IMR-90 (cell line): Measurements from ENCODE around the gene MARCHF2. TPM values are rescaled to one million over a fixed set of nuclear protein-coding genes. Genes with fewer than 3 reads are reported as not detected.
"Not testable (repeated sequence)": the region's sequence is repeated elsewhere in the genome, so short reads cannot be mapped to it uniquely, and the experiment has no call there.

Experiments used
- ATAC-seq: fragments of 200-7000 bp; cut with Tn5 transposase; 2 replicates; pipeline ENCODE4 v1.9.1; 2020; ENCODE audit warnings: low read depth, mild to moderate bottlenecking, moderate library complexity
- BruUV-seq: library from RNA; stranded (reverse); fragments of 400-500 nt; replicated peaks from 2 replicates; lab custom pipeline; 2021; lab: Mats Ljungman, UMichigan
- CTCF ChIA-PET: fragments of 300-600 bp; formaldehyde crosslinking; extraction: SDS; loops from one replicate; lab custom pipeline; 2021; ENCODE audit warnings: antibody characterized with exemption; lab: Yijun Ruan, JAX
- POLR2A ChIA-PET: fragments of 300-600 bp; sonication (Branson Sonifier 250); formaldehyde crosslinking; loops from one replicate; lab custom pipeline; 2022; ENCODE audit warnings: antibody characterized with exemption; ENCODE audit not compliant: unreplicated experiment; lab: Charles Lee
- DNase-seq: peaks from one replicate; pipeline ENCODE4 v3.0.0; 2013
- H2AFZ ChIP-seq: replicated peaks from 2 replicates; pipeline ENCODE3; 2013; ENCODE audit warnings: low read length, mild to moderate bottlenecking; ENCODE audit not compliant: poor library complexity
- H2AK5ac ChIP-seq: 2 replicates; pipeline ENCODE4 v1.6.1; 2013; ENCODE audit warnings: low read depth, low read length, inconsistent platforms
- H2AK9ac ChIP-seq: replicated peaks from 2 replicates; pipeline ENCODE3; 2013; ENCODE audit warnings: mild to moderate bottlenecking, low read depth, low read length, moderate library complexity; ENCODE audit not compliant: poor library complexity
- H2BK120ac ChIP-seq: 2 replicates; pipeline ENCODE4 v1.6.1; 2013; ENCODE audit warnings: low read depth, low read length, inconsistent platforms
- H2BK15ac ChIP-seq: 3 replicates; pipeline ENCODE4 v1.6.1; 2013; ENCODE audit warnings: low read depth, low read length, inconsistent platforms
- H2BK20ac ChIP-seq: 2 replicates; pipeline ENCODE4 v1.6.1; 2013; ENCODE audit warnings: low read depth, mild to moderate bottlenecking, inconsistent platforms, low read length, moderate library complexity
- H2BK5ac ChIP-seq: 2 replicates; pipeline ENCODE4 v1.6.1; 2013; ENCODE audit warnings: mild to moderate bottlenecking, low read depth, low read length, inconsistent platforms; ENCODE audit not compliant: poor library complexity, severe bottlenecking
- H3K14ac ChIP-seq: replicated peaks from 2 replicates; pipeline ENCODE4 v1.6.1; 2013; ENCODE audit warnings: low read depth, low read length, inconsistent platforms
- H3K18ac ChIP-seq: 2 replicates; pipeline ENCODE4 v1.6.1; 2013; ENCODE audit warnings: low read depth, low read length, control low read depth
- H3K23ac ChIP-seq: 2 replicates; pipeline ENCODE4 v1.6.1; 2013; ENCODE audit warnings: low read depth, low read length, inconsistent platforms
- H3K27ac ChIP-seq: 2 replicates; pipeline ENCODE4 v1.5.1; 2013; ENCODE audit warnings: mild to moderate bottlenecking, control low read depth, low read length; ENCODE audit not compliant: insufficient read depth
- H3K27me3 ChIP-seq: 2 replicates; pipeline ENCODE4 v1.6.1; 2013; ENCODE audit warnings: low read length; ENCODE audit not compliant: control insufficient read depth, insufficient read depth
- H3K36me3 ChIP-seq: 2 replicates; pipeline ENCODE4 v1.6.1; 2013; ENCODE audit warnings: low read length, mixed read lengths; ENCODE audit not compliant: control insufficient read depth, insufficient read depth
- H3K4ac ChIP-seq: 2 replicates; pipeline ENCODE4 v1.6.1; 2013; ENCODE audit warnings: low read depth, low read length, inconsistent platforms
- H3K4me1 ChIP-seq: 2 replicates; pipeline ENCODE4 v1.6.1; 2013; ENCODE audit warnings: low read length, mixed read lengths; ENCODE audit not compliant: control insufficient read depth, insufficient read depth
- H3K4me2 ChIP-seq: 2 replicates; pipeline ENCODE4 v1.6.1; 2013; ENCODE audit warnings: low read depth, mild to moderate bottlenecking, control low read depth, low read length, moderate library complexity
- H3K4me3 ChIP-seq: 2 replicates; pipeline ENCODE4 v1.5.1; 2013; ENCODE audit warnings: low read depth, mild to moderate bottlenecking, control low read depth, low read length, moderate library complexity; ENCODE audit not compliant: insufficient read depth
- H3K56ac ChIP-seq: 2 replicates; pipeline ENCODE4 v1.6.1; 2013; ENCODE audit warnings: low read length, inconsistent platforms; ENCODE audit not compliant: insufficient read depth; ENCODE audit errors: extremely low read depth
- H3K79me1 ChIP-seq, 2 experiments: 2 replicates each; pipeline ENCODE4 v1.6.1; 2013; ENCODE audit warnings: low read length in 2 of 2, inconsistent platforms in 1 of 2, low read depth in 1 of 2
- H3K9ac ChIP-seq: 2 replicates; pipeline ENCODE4 v1.6.1; 2013; ENCODE audit warnings: low read depth, low read length, control low read depth
- H3K9me1 ChIP-seq: 2 replicates; pipeline ENCODE4 v1.6.1; 2013; ENCODE audit warnings: low read length, inconsistent platforms; ENCODE audit not compliant: insufficient read depth
- H3K9me3 ChIP-seq: 2 replicates; pipeline ENCODE4 v1.6.1; 2013; ENCODE audit warnings: low read length; ENCODE audit not compliant: control insufficient read depth, insufficient read depth
- H4K20me1 ChIP-seq: 2 replicates; pipeline ENCODE4 v1.6.1; 2013; ENCODE audit warnings: low read length, inconsistent platforms; ENCODE audit not compliant: insufficient read depth
- H4K5ac ChIP-seq: 2 replicates; pipeline ENCODE4 v1.6.1; 2013; ENCODE audit warnings: mild to moderate bottlenecking, low read depth, low read length, control low read depth
- H4K8ac ChIP-seq, 2 experiments: 2 replicates each; pipeline ENCODE4 v1.6.1; 2013; ENCODE audit warnings: low read depth in 2 of 2, low read length in 2 of 2, control low read depth in 1 of 2, inconsistent platforms in 1 of 2
- H4K91ac ChIP-seq: 2 replicates; pipeline ENCODE4 v1.6.1; 2013; ENCODE audit warnings: low read depth, low read length, inconsistent platforms; ENCODE audit not compliant: insufficient read depth
- WGBS, 2 experiments: methylation state at CpG; one replicate each; pipeline versions ENCODE4 v1.1.5 to v1.1.7; 2013; ENCODE audit warnings: missing lambda C conversion rate in 2 of 2; ENCODE audit not compliant: insufficient read length in 1 of 2; ENCODE audit errors: extremely low coverage in 2 of 2; 5-methylcytosine and 5-hydroxymethylcytosine counted together
- dilution Hi-C: fragments of 300-500 bp; cut with HindIII; formaldehyde crosslinking; loops from one replicate; pipeline ENCODE4 v1.14.3; 2018; ENCODE audit warnings: low sequenced_read_pairs; ENCODE audit not compliant: unreplicated experiment
- in situ Hi-C: fragments of 300-500 bp; cut with MboI; formaldehyde crosslinking; loops from 3 replicates; pipeline ENCODE4 v1.14.3; 2019; ENCODE audit warnings: low sequenced_read_pairs, inconsistent platforms, mixed read lengths
- intact Hi-C: fragments of 100-400 bp; cut with micrococcal nuclease; formaldehyde crosslinking; loops from 2 replicates; pipeline ENCODE4 v1.10.0; 2022
- polyA plus RNA-seq, 3 experiments: library from polyadenylated mRNA; depleted of rRNA; stranded (reverse); fragments of >200 nt; gene quantifications; 2 replicates each; pipeline ENCODE4 v1.2.3, GENCODE V29; 2012; ENCODE audit warnings: low replicate concordance in 1 of 3
- total RNA-seq: library from RNA; depleted of rRNA; stranded (reverse); fragments of >200 nt; gene quantifications from 2 replicates; pipeline ENCODE4 v1.2.3, GENCODE V29; 2012

The MARCHF2 gene
- total and polyA plus RNA-seq, 2 of the 4 experiments (the other 2 are of a cell fraction): 33.8 to 58.8 TPM

GRCh38 chr19:8425331-8425730, 12.2 kb downstream of the MARCHF2 start:
- ATAC-seq, H3K36me3 ChIP-seq, H3K4ac ChIP-seq, H3K9me3 ChIP-seq, H3K9ac ChIP-seq, DNase-seq, H4K91ac ChIP-seq, H2BK15ac ChIP-seq, H3K4me1 ChIP-seq, H3K4me2 ChIP-seq, H3K4me3 ChIP-seq, H2BK5ac ChIP-seq, H2BK20ac ChIP-seq, BruUV-seq, H2AFZ ChIP-seq, H3K56ac ChIP-seq, H4K5ac ChIP-seq, in situ Hi-C loops, H3K27me3 ChIP-seq, H2AK9ac ChIP-seq, H4K8ac ChIP-seq, H3K14ac ChIP-seq, H3K9me1 ChIP-seq, H4K20me1 ChIP-seq, H3K18ac ChIP-seq, H3K79me1 ChIP-seq, dilution Hi-C loops, H2BK120ac ChIP-seq, H2AK5ac ChIP-seq, H3K23ac ChIP-seq, H3K27ac ChIP-seq: not testable (repeated sequence)
- 90% methylated on average over 3 of the region's 6 CpGs; no CpG with 5 or more reads in 1 of the 2 experiments for WGBS, 2 experiments
- ChIA-PET CTCF (interaction anchor here (1.1 to 1.4 kb wide), 2 partner anchors 12 to 21 kb away, joined by 3 to 4 read pairs; partner anchors contain the start of gene MARCHF2), POLR2A (interaction anchor here (0.9 kb wide), 1 partner anchor 12 kb away, joined by 8 read pairs; the partner anchor contains the start of gene MARCHF2)
- intact Hi-C loops: loop anchor here (2.0 kb wide), 1 partner anchor 19 kb away; the partner anchor contains the start of gene HNRNPM
